HUES6 (cell line): ENCODE results near the gene LRRFIP2.

Source experiments
- H3K27ac ChIP-seq: 2 replicates; pipeline ENCODE4 v1.7.0; 2013; ENCODE audit warnings: low read depth, mild to moderate bottlenecking, low read length, inconsistent platforms
- H3K27me3 ChIP-seq: 2 replicates; pipeline ENCODE4 v1.6.1; 2013; ENCODE audit warnings: low read length; ENCODE audit not compliant: control insufficient read depth, insufficient read depth
- H3K36me3 ChIP-seq: 2 replicates; pipeline ENCODE4 v1.6.1; 2013; ENCODE audit warnings: low read length; ENCODE audit not compliant: control insufficient read depth, insufficient read depth
- H3K4me1 ChIP-seq: 2 replicates; pipeline ENCODE4 v1.6.1; 2013; ENCODE audit warnings: low read length; ENCODE audit not compliant: control insufficient read depth, insufficient read depth
- H3K4me3 ChIP-seq: 2 replicates; pipeline ENCODE4 v1.5.1; 2013; ENCODE audit warnings: low read depth, low read length
- H3K9ac ChIP-seq: one replicate; pipeline ENCODE4 v1.6.1; 2013; ENCODE audit warnings: mild to moderate bottlenecking, low read length
- H3K9me3 ChIP-seq: 2 replicates; pipeline ENCODE4 v1.6.1; 2013; ENCODE audit warnings: low read depth, low read length; ENCODE audit not compliant: control insufficient read depth, insufficient read depth

Gene LRRFIP2

DNA sequence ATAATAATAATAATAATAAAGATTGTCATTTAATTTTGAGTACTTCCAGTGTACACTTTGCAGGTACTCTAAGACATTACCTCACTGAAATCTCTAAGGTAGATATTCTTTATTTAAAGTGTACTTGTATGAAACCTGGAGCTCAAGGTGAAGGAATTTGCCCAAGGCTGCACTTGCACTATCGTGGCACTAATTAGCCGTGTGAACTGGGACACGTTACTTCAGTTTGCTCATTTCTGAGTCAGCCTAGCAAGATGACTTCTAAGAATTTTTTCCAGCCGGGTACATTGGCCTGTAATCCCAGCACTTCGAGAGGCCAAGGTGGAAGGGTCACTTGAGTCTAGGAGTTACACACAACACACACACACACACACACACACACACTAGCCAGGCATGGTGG, 147.5 kb downstream of the LRRFIP2 start:
- Histone ChIP-seq H3K4me3 (no peak overlapping the region), H3K9me3 (no peaks in the 10 kb centered on the region), H3K36me3 (peaks cover 86% of the 10 kb centered on the region), H3K27me3 (no peaks in the 10 kb centered on the region), H3K27ac (no peak overlapping the region), H3K4me1 (no peaks in the 10 kb centered on the region), H3K9ac (no peak overlapping the region)

DNA sequence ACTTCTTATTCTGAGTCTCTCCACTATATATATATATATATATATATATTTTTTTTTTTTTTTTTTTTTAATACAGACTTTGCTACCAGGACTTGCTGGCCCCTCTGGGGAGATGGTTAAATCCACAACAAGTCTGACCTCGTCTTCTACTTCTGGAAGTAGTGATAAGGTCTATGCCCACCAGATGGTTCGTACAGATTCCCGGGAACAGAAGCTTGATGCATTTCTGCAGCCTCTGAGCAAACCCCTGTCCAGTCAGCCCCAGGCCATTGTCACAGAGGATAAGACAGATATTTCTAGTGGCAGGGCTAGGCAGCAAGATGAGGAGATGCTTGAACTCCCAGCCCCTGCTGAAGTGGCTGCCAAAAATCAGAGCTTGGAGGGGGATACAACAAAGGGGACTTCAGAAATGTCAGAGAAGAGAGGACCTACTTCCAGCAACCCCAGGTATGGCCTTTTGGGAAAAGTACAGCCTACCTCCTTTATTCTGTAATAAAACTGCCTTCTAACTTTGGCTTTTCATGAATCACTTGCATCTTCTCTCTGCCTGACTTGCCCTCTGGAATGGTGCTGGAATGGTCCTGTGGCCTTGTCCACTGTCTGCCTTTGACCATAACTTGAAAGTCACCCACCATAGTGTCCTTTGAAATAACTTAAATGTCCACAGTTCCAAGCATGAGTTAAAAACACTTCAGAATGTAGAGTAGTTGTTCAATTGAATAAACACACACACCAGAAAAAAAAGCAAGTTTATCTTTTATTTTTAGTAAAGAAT, 148.6 kb downstream of the LRRFIP2 start:
- Histone ChIP-seq H3K4me1 (no peaks in the 10 kb centered on the region), H3K4me3 (no peak overlapping the region), H3K9ac (no peak overlapping the region), H3K9me3 (no peaks in the 10 kb centered on the region), H3K36me3 (peaks cover 86% of the 10 kb centered on the region), H3K27me3 (no peaks in the 10 kb centered on the region), H3K27ac (no peak overlapping the region)

DNA sequence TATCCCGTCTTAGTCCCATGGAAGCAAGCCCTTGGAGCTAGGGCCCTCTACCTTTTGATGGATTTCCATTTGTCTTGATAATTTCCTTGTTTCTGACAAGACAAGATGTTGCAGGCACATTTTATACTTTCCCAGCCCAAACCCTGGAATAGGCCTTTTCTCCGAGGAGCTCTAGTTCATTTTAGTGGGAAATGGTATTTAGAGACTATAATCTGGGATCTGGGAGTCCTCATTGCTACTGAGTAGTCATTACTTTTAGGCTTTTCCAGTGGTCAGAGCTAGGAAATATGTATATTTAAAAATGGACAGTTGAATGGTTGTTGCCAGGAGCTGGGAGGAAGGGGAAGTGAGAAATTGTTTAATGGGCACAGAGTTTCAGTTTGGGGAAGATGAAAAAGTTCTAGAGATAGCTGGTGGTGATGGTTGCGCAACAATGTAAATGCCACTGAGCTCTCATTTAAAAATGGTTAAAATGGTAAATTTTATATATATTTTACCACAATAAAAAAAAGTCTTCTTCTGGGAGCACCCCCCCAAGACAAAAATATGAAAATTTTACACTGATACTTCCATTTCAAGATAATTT, 149.5 kb downstream of the LRRFIP2 start:
- Histone ChIP-seq H3K9me3 (no peaks in the 10 kb centered on the region), H3K4me3 (no peak overlapping the region), H3K36me3 (peaks cover 89% of the 10 kb centered on the region), H3K4me1 (no peaks in the 10 kb centered on the region), H3K27me3 (no peaks in the 10 kb centered on the region), H3K27ac (no peak overlapping the region), H3K9ac (no peak overlapping the region)

DNA sequence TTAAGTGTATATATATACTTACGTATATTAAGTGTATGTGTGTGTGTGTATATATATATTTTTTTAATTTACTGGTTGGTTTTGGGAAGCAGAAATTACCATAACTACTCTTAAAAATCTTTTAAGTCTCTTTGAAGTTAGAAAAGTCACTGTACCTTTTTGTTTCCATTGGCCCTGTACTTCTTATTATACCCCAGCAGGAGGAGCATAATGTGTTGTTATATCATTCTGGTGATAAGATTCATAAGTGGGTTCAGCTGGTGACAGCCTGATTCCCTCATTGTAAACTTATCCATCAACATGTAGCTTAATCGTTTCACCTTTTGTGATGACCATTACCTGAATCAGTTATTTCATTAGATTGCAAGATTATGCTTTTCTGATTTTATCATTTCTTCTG, 150.3 kb downstream of the LRRFIP2 start:
- H3K4me3 ChIP-seq: no peak overlapping the region

DNA sequence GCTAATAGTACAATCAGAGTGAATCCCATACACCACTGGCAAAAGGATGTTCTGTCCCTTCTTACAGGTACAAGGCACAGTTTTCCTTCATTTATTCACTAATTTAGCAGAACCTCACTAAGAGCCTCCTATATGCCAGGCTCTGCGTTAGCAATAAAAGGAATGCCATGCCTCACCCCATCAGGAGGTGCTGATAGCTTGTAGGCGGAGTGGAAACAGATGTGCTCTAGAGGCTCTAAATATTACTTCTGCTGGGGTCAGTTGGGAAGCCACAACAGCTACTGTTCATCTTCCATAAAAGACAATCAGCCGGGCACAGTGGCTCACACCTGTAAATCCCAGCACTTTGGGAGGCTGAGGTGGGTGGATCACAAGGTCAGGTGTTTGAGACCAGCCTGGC, 156.7 kb downstream of the LRRFIP2 start:
- Histone ChIP-seq H3K36me3 (peaks cover 91% of the 10 kb centered on the region), H3K9ac (no peak overlapping the region), H3K27me3 (no peaks in the 10 kb centered on the region)

More for the DNA sequence above, 150.3 kb downstream of the LRRFIP2 start:
- H3K27ac ChIP-seq: no peak overlapping the region
- H3K9me3 ChIP-seq: no peaks in the 10 kb centered on the region
- no peak overlapping the region for H3K9ac ChIP-seq
- H3K27me3 ChIP-seq: no peaks in the 10 kb centered on the region
- no peaks in the 10 kb centered on the region for H3K4me1 ChIP-seq
- H3K36me3 ChIP-seq: peaks cover 89% of the 10 kb centered on the region

DNA sequence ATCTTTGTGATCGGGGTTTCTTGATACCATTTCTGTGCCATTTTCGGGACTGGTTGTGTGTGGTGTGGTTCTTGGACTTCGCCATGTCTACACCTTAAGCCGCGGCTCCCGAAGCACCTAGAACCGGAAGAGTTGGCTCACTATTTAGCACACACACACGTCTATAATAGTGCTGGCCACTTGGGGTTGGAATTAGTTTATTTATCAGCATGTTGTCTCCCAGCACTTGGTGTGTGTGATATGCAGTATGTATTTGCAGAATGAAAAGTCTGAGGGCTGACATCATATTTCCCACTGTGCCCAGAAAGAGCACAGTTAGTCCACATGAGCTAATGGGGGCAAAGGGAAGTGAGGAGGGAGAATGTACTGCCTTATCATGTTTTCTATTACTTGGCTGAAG, 157.5 kb downstream of the LRRFIP2 start:
- H3K9me3 ChIP-seq: no peaks in the 10 kb centered on the region
- no peak overlapping the region for H3K27ac ChIP-seq
- no peak overlapping the region for H3K4me3 ChIP-seq
- no peaks in the 10 kb centered on the region for H3K4me1 ChIP-seq
- H3K36me3 ChIP-seq: peaks cover 91% of the 10 kb centered on the region
- H3K27me3 ChIP-seq: no peaks in the 10 kb centered on the region
- H3K9ac ChIP-seq: no peak overlapping the region

More for the DNA sequence above, 156.7 kb downstream of the LRRFIP2 start:
- H3K4me1 ChIP-seq: no peaks in the 10 kb centered on the region
- no peaks in the 10 kb centered on the region for H3K9me3 ChIP-seq
- no peak overlapping the region for H3K27ac ChIP-seq
- H3K4me3 ChIP-seq: no peak overlapping the region

DNA sequence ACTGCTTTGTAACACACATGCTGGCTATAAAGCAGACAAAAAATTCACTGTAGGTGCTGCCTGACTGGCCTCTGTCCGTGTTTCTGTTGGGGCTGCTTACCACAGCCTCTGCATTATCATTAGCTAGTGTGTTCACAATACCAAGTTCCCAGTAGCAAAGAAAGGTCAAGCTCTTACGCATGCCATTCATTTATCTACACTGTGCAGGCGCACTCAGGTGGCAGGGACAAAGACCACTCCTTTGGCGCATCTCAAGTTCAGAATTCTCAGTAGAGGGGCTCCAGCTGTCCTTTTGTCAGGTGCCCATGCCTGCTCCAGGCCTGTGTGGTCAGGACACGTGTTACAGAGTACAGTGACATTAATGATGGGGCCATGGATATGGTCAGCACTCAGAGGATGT, 158.7 kb downstream of the LRRFIP2 start:
- H3K9me3 ChIP-seq: no peaks in the 10 kb centered on the region
- H3K27me3 ChIP-seq: no peaks in the 10 kb centered on the region
- no peak overlapping the region for H3K27ac ChIP-seq
- peaks cover 88% of the 10 kb centered on the region for H3K36me3 ChIP-seq
- no peak overlapping the region for H3K9ac ChIP-seq
- H3K4me1 ChIP-seq: no peaks in the 10 kb centered on the region
- no peak overlapping the region for H3K4me3 ChIP-seq

DNA sequence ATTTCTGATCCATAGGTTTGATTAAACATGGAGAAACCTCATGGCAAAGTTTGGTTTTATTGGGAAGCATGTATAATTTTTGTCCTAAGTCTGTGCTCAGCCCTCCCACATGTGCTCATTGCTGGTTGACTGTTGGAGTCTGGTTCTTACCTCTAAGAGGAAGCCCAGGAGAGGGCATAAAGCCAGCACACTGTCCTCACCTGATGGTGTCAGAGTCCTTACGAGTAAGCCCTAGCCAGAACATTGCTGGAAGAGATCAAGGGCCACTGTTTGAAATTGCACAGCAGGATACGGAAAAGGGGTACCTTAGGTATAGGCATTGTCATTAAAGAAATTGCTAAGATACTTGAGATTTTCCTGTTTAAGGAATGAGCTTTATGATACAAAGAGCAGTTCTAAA, 159.8 kb downstream of the LRRFIP2 start:
- Histone ChIP-seq H3K9ac (no peak overlapping the region), H3K27ac (no peak overlapping the region), H3K9me3 (no peaks in the 10 kb centered on the region), H3K4me1 (no peaks in the 10 kb centered on the region), H3K36me3 (peaks cover 77% of the 10 kb centered on the region), H3K27me3 (no peaks in the 10 kb centered on the region), H3K4me3 (no peak overlapping the region)
